ENCODE data around the gene RAB3B. TPM values are rescaled to one million over a fixed set of nuclear protein-coding genes. Genes with fewer than 3 reads are reported as not detected.

RAB3B gene
- total and polyA plus RNA-seq, 4 donors: 0.02 to 0.57 (median 0.11) TPM

DNA sequence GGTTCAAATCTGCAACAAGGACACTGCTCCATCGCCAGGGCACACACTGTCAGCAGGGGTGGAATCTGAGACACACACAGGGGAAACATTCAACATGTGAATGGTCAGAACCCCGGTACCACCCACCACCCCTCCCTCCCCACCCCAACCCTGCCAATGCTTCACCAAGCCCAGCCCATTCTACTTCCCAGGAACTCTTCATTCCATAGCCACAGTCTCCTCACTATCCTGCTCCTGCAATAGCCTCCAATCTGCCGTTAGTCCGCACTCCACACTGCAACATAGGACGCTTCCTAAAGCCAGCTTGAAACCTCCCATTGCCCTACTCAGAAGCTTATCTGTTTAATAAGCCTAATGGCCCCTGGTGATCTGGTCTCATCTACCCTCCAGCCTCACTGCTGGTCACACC, 7.5 kb upstream of the RAB3B start:
- WGBS, 2 donors: 57 to 72% methylated on average over 5 of the region's 5 CpGs

DNA sequence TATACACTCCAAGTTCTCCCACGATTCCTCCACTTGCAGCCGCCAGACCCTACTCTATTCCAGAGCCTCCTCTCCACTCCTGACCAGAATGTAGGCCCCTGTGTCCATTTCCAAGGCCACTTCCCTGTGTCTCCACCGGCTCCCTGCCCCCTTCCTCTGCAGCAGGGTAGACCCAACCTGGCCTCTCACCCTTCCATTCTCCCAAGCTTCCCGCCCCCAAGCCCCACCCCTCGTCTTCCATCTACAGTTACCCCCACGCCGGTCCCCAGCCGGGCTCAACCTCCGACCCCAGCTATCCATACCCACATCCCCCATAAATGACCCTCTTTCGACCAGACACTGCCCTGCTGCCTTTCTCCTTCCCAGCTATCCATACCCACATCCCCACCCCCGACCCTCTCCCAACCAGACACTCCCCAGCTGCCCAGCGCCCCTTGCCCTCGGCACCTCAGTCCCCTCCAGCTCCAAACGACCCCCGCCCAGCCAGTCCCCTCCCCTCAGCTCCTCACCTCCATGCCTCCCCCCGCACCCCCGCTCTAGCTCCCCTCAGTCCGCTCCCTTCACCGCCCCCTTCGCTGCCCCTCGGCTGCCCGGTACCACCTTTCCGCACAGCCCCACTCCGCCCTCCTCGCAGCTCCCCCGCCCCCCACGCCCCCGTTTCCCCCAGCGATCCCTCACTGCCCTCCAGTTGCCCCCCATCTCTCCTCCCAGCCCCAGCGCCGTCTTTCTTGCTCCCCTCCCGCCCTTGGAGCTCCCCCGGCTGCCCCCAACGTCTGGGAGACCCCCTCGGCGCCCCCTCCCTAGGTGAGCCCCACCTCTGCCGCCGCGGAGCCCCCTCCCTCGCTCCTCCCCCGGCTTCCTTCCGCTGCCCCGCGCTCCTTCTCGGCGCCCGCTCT, 670 bp downstream of the RAB3B start:
- ATAC-seq (ENCODE audit: insufficient read depth, low FRiP score): no peak

More for the DNA sequence above, 7.5 kb upstream of the RAB3B start:
- Histone ChIP-seq H3K27me3 (ENCODE audit: control insufficient read depth in 3 of 3, insufficient read depth in 3 of 3, low read length in 2 of 3) (peaks cover 0 to 12% (median 0%) of the 10 kb centered on the region in 3 donors), H3K27ac (ENCODE audit: low read depth in 1 of 2, low read length in 1 of 2) (no peak overlapping the region), H3K4me3 (no peak overlapping the region), H3K36me3 (ENCODE audit: control insufficient read depth in 4 of 4, insufficient read depth in 4 of 4, low read length in 4 of 4) (no peaks in the 10 kb centered on the region), H3K9me3 (ENCODE audit: control insufficient read depth in 4 of 4, insufficient read depth in 3 of 4, low read length in 3 of 4) (no peaks in the 10 kb centered on the region), H3K4me1 (ENCODE audit: control insufficient read depth in 5 of 5, insufficient read depth in 5 of 5, low read length in 5 of 5) (no peaks in the 10 kb centered on the region), H3K9ac (ENCODE audit: insufficient read depth in 1 of 2, low read length in 2 of 2) (no peak overlapping the region)
- TF ChIP-seq, protein P1, sequence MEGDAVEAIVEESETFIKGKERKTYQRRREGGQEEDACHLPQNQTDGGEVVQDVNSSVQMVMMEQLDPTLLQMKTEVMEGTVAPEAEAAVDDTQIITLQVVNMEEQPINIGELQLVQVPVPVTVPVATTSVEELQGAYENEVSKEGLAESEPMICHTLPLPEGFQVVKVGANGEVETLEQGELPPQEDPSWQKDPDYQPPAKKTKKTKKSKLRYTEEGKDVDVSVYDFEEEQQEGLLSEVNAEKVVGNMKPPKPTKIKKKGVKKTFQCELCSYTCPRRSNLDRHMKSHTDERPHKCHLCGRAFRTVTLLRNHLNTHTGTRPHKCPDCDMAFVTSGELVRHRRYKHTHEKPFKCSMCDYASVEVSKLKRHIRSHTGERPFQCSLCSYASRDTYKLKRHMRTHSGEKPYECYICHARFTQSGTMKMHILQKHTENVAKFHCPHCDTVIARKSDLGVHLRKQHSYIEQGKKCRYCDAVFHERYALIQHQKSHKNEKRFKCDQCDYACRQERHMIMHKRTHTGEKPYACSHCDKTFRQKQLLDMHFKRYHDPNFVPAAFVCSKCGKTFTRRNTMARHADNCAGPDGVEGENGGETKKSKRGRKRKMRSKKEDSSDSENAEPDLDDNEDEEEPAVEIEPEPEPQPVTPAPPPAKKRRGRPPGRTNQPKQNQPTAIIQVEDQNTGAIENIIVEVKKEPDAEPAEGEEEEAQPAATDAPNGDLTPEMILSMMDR (IDR thresholded peaks at IDR 0.05; ENCODE audit: control extremely low read depth, extremely low read depth): no peak
- DNase-seq (no peak), ATAC-seq (ENCODE audit: insufficient read depth, low FRiP score) (no peak)

DNA sequence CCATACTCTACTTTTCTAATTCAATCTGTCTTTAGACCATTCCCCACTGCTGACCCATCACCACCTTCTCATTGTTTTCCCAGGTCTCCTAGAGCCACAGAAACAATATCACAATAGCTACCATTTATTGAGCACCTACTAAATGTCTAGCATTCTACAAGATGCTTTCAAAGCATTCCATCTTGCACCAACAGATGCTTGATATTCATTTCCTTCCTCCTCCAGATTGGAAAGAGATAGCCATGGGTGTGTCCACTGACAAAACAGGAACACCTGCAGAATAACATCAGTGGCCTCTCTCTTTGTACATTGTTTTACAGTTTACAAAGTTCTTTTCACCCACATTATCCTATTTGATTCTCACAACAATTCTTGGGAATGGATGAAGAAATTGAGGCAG, 2.2 kb downstream of the RAB3B start:
- no peak for DNase-seq
- Histone ChIP-seq H3K27me3 (ENCODE audit: control insufficient read depth in 3 of 3, insufficient read depth in 3 of 3, low read length in 2 of 3) (peaks cover 0 to 56% (median 30%) of the 10 kb centered on the region in 3 donors), H3K27ac (ENCODE audit: low read depth in 1 of 2, low read length in 1 of 2) (no peak overlapping the region), H3K4me3 (no peak overlapping the region), H3K36me3 (ENCODE audit: control insufficient read depth in 4 of 4, insufficient read depth in 4 of 4, low read length in 4 of 4) (no peaks in the 10 kb centered on the region), H3K4me1 (ENCODE audit: control insufficient read depth in 5 of 5, insufficient read depth in 5 of 5, low read length in 5 of 5) (peaks cover 0 to 4% (median 0%) of the 10 kb centered on the region in 5 donors), H3K9me3 (ENCODE audit: control insufficient read depth in 4 of 4, insufficient read depth in 3 of 4, low read length in 3 of 4) (peaks cover 0 to 5% (median 0%) of the 10 kb centered on the region in 4 donors), H3K9ac (ENCODE audit: insufficient read depth in 1 of 2, low read length in 2 of 2) (no peak overlapping the region)
- ATAC-seq (ENCODE audit: insufficient read depth, low FRiP score): no peak
- TF ChIP-seq, protein P1 (IDR thresholded peaks at IDR 0.05; ENCODE audit: control extremely low read depth, extremely low read depth): no peak

More for the DNA sequence above, 670 bp downstream of the RAB3B start:
- TF ChIP-seq, protein P1 (IDR thresholded peaks at IDR 0.05; ENCODE audit: control extremely low read depth, extremely low read depth): no peak
- WGBS, 2 donors: 12 to 19% methylated on average over 38 to 47 of the region's 47 CpGs
- Histone ChIP-seq H3K9me3 (ENCODE audit: control insufficient read depth in 4 of 4, insufficient read depth in 3 of 4, low read length in 3 of 4) (peaks cover 0 to 5% (median 0%) of the 10 kb centered on the region in 4 donors), H3K9ac (ENCODE audit: insufficient read depth in 1 of 2, low read length in 2 of 2) (no peak overlapping the region), H3K27me3 (ENCODE audit: control insufficient read depth in 3 of 3, insufficient read depth in 3 of 3, low read length in 2 of 3) (peaks cover 0 to 61% (median 30%) of the 10 kb centered on the region in 3 donors), H3K4me1 (ENCODE audit: control insufficient read depth in 5 of 5, insufficient read depth in 5 of 5, low read length in 5 of 5) (peaks cover 0 to 4% (median 0%) of the 10 kb centered on the region in 5 donors), H3K4me3 (no peak overlapping the region), H3K27ac (ENCODE audit: low read depth in 1 of 2, low read length in 1 of 2) (no peak overlapping the region), H3K36me3 (ENCODE audit: control insufficient read depth in 4 of 4, insufficient read depth in 4 of 4, low read length in 4 of 4) (no peaks in the 10 kb centered on the region)
- no peak for DNase-seq

Data from lung (tissue), 12 donors.